M059J (cell line): Measurements from ENCODE around the gene PCDHGB6. TPM values are rescaled to one million over a fixed set of nuclear protein-coding genes. Genes with fewer than 3 reads are reported as not detected.
A peak's percentile ranks its signal among the peaks of the same experiment; 100 is the strongest.
"Not testable (repeated sequence)": the region's sequence is repeated elsewhere in the genome, so short reads cannot be mapped to it uniquely, and the experiment has no call there.

Experiments
- DNase-seq: peaks from one replicate; pipeline ENCODE4 v3.0.0-alpha.2; 2012; ENCODE audit warnings: low read depth
- total RNA-seq: library from RNA; depleted of rRNA; stranded (reverse); fragments of >200 nt; shearing (Covaris generic); gene quantifications from 2 replicates; pipeline ENCODE4 v1.2.3, GENCODE V29; 2014; rRNA removed

The PCDHGB6 gene
- total RNA-seq, result 0.02 TPM in 1 of 2 replicates, not detected in the other

GRCh38 chr5:141407790-141408505, at the start of gene PCDHGB6:
Gene PCDHGB6 (plus strand): TSS chr5:141408021. CDS start chr5:141408203, 182 bp downstream.
- DNase-seq, result not testable (repeated sequence)

- peak; percentile 9 for DNase-seq
Measured at GRCh38 chr5:141359790-141360426, 47.9 kb upstream of the PCDHGB6 start, which contains the start of gene PCDHGB2. Gene PCDHGB2 (plus strand): TSS chr5:141359994. CDS start chr5:141360136, 142 bp downstream.

GRCh38 chr5:141360685-141361084, 47.1 kb upstream of the PCDHGB6 start:
- no peak for DNase-seq

DNA sequence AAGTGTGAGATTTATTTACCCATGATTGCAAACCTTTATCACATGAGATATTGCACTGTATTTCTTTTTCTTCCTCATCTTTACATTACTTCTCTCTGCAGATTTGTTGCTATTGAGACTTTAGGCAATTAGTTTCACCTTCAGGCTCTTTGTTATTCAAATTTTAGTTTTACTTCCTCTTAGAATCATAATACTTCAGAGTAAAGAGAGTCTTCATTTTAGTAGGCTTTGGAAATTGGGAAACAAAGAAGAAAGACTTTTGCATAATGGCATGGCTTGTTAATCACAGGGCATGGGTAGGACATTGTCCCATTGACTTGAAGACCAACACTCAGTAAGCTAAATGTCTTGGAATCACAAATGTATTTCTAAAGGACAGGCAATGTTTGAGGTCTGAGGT, 45.1 kb upstream of the PCDHGB6 start:
- no peak for DNase-seq

GRCh38 chr5:141363952-141364660, 43.7 kb upstream of the PCDHGB6 start, which contains the start of gene PCDHGA5:
Gene PCDHGA5 (plus strand): TSS chr5:141364162. CDS start chr5:141364331, 169 bp downstream.
- DNase-seq, result no peak

GRCh38 chr5:141366016-141366896, 41.6 kb upstream of the PCDHGB6 start:
- no peak for DNase-seq

- no peak for DNase-seq
Measured at GRCh38 chr5:141369994-141370848, 37.6 kb upstream of the PCDHGB6 start, which contains the start of gene PCDHGB3. Gene PCDHGB3 (plus strand): TSS chr5:141370242. CDS start chr5:141370395, 153 bp downstream.

GRCh38 chr5:141371572-141372475, 36.0 kb upstream of the PCDHGB6 start:
- DNase-seq, result no peak

DNA sequence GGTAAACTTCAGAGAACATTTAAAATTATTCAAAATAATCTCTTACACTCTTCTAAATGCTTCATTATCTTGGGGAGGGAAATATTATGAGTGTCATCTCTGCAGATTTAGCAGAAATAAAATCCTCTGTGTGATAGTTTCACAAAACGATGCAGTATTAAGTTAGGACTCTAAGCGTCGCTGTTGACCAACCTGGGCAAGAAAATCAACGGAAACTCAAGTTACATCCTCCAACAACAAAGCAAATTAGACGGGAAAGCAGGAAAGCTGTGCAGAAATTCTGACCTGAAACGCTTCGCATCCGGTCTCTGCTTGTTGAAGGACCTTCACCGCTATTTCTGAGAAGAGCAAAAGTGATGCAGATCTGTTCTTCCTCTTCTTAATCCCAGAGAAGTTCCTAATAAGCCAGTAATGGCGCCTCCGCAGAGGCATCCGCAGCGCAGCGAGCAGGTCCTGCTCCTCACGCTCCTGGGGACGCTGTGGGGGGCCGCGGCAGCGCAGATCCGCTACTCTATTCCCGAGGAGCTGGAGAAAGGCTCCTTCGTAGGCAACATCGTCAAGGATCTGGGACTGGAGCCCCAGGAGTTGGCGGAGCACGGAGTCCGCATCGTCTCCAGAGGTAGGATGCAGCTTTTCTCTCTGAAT, 34.0 kb upstream of the PCDHGB6 start, which contains the start of gene PCDHGA6:
Gene PCDHGA6, plus strand, starts transcription at position 219 of the 645 bp plus-strand sequence. Its CDS starts 193 bp downstream, at position 412.
- no peak for DNase-seq

DNA sequence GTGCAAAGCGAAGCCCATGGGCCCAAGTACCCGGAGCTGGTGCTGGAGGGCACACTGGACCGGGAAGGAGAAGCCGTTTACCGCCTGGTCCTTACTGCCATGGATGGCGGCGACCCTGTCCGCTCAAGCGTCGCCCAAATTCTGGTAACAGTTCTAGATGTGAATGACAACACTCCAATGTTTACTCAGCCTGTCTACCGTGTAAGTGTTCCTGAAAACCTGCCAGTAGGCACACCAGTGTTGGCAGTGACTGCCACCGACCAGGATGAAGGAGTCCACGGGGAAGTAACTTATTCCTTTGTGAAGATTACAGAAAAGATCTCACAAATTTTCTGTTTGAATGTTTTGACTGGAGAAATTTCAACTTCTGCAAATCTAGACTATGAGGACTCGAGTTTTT, 33.2 kb upstream of the PCDHGB6 start:
- DNase-seq, result no peak

- not testable (repeated sequence) for DNase-seq
Measured at GRCh38 chr5:141375444-141376155, 32.2 kb upstream of the PCDHGB6 start.

- no peak for DNase-seq
Measured at GRCh38 chr5:141382469-141383294, 25.1 kb upstream of the PCDHGB6 start, which contains the start of gene PCDHGA7. Gene PCDHGA7 (plus strand): TSS chr5:141382742. CDS start chr5:141382900, 158 bp downstream.

- DNase-seq, result no peak
Measured at GRCh38 chr5:141383345-141383744, 24.5 kb upstream of the PCDHGB6 start.

GRCh38 chr5:141384471-141385267, 23.2 kb upstream of the PCDHGB6 start:
- no peak for DNase-seq

DNA sequence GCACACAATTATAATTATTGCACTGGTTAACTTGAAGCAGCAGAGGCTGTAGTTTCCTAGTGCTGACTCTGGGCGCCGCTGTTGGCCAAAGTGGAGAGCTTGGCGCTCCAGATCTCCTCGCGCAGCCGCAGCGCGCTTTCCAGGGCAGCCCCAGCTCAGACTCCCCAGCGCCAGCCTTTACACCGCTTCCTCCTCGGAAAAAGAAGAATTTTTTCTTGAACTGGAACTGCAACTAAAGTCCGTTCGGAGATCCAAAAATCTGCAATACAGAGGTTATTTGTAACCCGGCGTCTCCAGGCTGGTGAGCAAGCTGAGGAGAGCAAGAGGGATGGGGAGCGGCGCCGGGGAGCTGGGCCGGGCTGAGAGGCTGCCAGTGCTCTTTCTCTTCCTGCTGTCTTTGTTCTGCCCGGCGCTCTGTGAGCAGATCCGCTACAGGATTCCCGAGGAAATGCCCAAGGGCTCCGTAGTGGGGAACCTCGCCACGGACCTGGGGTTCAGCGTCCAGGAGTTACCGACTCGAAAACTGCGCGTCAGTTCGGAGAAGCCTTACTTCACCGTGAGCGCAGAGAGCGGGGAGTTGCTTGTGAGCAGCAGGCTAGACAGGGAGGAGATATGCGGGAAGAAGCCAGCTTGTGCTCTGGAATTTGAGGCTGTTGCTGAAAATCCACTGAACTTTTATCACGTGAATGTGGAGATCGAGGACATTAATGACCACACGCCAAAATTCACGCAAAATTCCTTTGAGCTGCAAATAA, 20.1 kb upstream of the PCDHGB6 start, which contains the start of gene PCDHGB4:
Gene PCDHGB4, plus strand, starts transcription at position 142 of the 755 bp plus-strand sequence. Its CDS starts 187 bp downstream, at position 329.
- DNase-seq, result not testable (repeated sequence)
